ENCODE results near the gene C1QTNF8.

Gene C1QTNF8

DNA sequence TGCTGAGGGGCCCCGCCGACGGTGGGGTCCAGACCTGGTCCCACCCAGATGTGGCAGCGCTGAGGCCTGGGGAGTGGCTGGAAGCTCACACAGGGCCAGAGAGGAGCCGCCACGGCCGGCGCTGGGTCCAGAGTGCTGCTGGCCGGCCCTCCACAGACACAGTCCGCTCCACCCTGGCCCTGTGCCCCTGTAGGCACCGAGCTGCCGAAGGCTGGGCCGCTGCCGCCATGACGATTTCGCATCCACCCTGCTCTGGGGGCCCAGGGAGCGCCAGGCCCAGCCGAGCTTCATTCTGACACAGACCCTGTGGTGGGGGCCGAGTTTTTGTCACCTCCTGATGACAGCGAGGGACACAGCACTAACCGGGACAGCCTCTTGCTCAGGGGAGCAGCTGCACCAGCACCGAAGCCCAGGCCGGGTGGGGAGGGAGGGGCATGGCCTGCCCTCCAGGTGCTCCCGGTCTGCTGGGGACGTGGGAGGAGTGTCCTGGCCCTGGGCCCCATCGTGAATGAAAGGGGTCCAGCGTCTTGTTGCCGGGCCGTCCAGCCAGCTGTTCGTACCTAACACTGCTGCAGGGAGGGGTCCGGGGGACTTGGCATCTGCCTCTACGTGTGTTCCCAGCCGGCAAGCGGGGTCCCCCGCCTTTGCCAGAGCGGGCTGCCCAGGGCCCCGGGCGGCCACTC, 50.6 kb downstream of the C1QTNF8 start:
- Mint-ChIP-seq H3K4me3 (no peak overlapping the region), H3K36me3 (no peaks in the 10 kb centered on the region), H3K27ac (no peak overlapping the region)

DNA sequence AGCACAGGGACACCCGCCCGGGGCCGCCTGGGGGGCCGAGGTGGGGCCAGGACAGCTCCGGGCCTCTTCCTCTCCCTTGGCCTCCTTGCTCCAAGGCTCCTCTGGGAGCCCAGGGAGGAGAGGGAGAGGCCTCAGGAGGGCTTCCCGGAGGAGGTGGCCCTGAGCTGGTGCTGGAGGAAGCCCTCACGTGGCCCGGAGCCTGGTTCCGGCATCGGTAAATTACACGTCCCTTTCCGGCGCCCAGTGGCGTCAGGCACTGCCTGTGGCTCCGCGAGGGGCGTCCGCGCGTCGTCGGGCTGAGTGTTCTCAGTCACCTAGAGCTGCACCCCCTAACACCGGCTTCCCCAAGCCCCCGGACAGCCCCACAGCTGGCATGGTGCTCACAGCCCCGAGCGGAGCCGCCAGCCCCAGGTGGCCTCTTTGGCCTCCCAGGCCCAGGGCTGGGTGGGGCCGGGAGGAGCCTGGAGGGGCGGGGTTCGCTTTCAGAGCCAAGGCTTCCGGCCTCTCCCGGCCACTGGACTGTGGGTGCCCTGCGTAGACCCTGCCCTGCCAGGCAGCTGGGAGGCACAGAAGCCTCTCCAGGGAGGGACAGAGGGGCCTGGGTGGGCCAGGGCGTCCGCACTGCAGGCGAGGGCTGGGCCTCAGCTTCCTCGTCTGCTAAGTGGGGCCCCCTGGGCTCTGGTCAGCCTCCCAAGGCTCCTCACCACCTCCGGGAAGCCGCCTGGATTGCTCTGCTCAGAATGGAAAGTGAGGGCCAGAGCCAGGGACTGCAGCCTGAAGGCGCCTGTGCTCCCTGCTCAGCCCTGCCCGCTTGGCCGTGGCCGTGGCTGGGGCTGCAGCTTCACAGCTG, 51.4 kb downstream of the C1QTNF8 start:
- Mint-ChIP-seq H3K4me3 (no peak overlapping the region), H3K27me3 (no peaks in the 10 kb centered on the region), H3K27ac (no peak overlapping the region), H3K4me1 (no peaks in the 10 kb centered on the region), H3K36me3 (no peaks in the 10 kb centered on the region), H3K9me3 (no peaks in the 10 kb centered on the region)

More for the DNA sequence above, 50.6 kb downstream of the C1QTNF8 start:
- H3K4me1 Mint-ChIP-seq, result no peaks in the 10 kb centered on the region
- no peaks in the 10 kb centered on the region for H3K9me3 Mint-ChIP-seq
- no peaks in the 10 kb centered on the region for H3K27me3 Mint-ChIP-seq

DNA sequence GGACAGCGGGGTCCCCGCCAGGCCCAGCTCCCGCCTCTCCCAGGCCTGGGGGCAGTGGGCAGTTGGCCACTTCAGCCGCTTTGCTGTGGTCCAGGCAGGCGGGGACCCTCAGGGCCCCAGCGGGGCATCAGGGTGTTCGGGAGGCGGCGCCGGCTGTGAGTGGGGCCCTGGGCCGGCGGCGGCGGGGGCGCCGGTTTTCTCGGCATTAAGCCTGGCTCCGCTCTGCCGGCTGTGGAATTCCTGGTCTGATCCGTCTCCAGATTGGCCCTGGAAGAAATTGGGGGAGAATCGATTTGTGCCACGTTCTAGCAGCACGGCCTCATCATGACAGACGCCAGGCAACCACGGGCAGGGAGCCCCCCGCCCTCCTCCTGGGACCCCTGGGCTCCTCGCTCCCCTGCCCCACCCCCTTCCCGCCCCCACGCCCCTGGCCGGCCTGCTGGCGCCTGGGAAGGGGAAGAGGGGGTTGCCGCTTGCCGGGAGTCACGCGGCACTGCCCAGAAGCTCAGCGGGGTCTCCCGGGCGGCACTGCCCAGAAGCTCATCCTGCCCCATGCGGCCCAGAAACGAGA, 52.1 kb downstream of the C1QTNF8 start:
- no peaks in the 10 kb centered on the region for H3K9me3 Mint-ChIP-seq
- H3K27ac Mint-ChIP-seq, result no peak overlapping the region

DNA sequence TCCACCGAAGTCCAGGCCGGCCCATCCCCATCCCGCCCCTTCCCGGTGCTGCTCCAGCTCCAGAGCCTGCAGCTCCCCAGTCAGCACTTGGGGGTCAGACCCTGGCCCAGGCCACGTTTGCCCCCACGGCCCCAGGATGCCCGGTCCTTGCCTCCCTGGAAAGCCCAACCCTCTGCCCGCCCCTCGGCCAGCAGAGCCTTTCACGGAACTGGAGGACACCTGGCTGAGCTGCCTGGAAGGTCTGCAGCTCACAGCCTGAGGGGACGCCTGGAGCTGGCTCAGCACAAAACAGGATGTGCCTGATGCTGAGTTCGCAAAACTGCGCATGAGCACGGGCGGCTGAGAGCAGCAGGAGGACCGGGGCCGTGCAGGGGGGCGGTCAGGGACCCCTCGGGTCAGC, 53.2 kb downstream of the C1QTNF8 start:
- H3K27ac Mint-ChIP-seq, result no peak overlapping the region
- H3K4me3 Mint-ChIP-seq, result no peak overlapping the region
- H3K4me1 Mint-ChIP-seq, result no peaks in the 10 kb centered on the region
- no peaks in the 10 kb centered on the region for H3K36me3 Mint-ChIP-seq
- H3K9me3 Mint-ChIP-seq, result no peaks in the 10 kb centered on the region
- H3K27me3 Mint-ChIP-seq, result no peaks in the 10 kb centered on the region

More for the DNA sequence above, 52.1 kb downstream of the C1QTNF8 start:
- Mint-ChIP-seq H3K27me3 (no peaks in the 10 kb centered on the region), H3K4me3 (no peak overlapping the region), H3K36me3 (no peaks in the 10 kb centered on the region), H3K4me1 (no peaks in the 10 kb centered on the region)

DNA sequence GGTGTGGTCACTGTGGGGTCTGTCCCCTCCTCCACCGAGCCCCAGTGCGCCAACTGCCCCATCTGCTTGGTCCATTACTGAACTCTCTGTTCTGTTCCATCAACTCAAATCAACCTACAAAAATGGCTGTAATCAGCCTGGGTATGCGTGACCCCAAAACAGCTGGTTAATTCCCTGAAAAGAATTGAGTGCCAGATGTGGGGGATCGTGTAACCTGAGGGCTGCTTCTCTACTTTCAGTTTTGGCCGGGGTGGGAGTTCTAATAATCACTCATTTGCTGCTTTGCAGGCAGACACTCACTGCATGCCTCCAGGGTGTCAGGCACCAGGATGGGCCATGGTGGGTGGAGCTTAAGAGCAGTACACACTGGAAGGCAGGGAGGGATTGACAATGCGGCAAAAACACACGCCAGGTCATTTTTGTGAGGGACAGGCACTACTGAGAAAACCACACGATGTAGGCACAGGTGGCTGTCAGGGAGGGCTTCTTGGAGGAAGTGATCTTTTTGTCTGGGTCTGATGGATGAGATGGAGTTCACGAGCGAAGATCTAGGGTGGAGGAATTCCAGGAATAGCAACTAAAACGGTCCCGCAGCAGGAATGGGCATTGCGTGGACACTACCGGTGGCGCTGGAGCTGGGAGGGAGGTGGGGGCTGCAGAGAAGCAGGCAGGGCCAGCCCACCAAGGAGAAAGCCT, 53.8 kb downstream of the C1QTNF8 start:
- Mint-ChIP-seq H3K27me3 (no peaks in the 10 kb centered on the region), H3K27ac (peak overlapping the region; percentile 73), H3K4me3 (no peak overlapping the region), H3K4me1 (no peaks in the 10 kb centered on the region), H3K36me3 (no peaks in the 10 kb centered on the region), H3K9me3 (no peaks in the 10 kb centered on the region)

DNA sequence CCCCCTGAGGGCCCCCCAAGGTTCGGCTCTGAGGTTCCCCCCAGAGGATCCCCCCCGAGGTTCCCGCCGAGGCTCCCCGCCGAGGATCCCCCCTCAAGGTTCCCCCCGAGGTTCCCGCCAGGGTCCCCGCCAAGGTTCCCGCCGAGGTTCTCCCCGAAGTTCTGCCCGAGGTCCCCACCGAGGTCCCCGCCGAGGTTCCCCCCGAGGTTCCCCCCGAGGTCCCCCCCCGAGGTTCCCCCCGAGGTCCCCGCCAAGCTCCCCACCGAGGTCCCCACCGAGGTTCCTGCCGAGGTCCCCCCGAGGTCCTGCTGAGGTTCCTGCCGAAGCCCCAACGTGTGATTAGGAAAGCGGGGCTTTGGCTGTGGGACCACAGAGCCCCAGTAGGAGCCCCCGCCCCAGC, 55.7 kb downstream of the C1QTNF8 start:
- Mint-ChIP-seq H3K27ac (no peak overlapping the region), H3K36me3 (no peaks in the 10 kb centered on the region), H3K4me3 (no peak overlapping the region), H3K9me3 (no peaks in the 10 kb centered on the region), H3K27me3 (no peaks in the 10 kb centered on the region), H3K4me1 (no peaks in the 10 kb centered on the region)

DNA sequence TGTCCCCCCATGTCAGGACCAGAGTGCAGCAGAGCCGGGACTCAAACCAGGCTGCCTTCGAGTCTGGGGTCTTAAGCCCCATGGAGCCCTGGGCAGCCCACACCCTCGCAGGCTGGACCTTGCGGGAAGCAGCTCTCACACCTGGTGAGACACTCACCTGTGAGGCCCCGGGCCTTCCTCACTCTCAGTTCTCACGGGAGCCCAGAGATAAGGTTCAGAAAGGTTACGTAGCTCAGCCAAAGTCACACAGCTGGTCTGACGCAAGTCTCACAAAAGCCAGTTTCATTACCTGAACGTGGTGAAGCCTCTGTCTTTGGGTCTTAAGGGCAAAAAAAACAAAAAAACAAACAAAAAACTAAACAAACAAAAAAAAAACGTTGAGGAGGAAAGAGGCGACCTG, 56.3 kb downstream of the C1QTNF8 start:
- Mint-ChIP-seq H3K27me3 (no peaks in the 10 kb centered on the region), H3K4me1 (no peaks in the 10 kb centered on the region), H3K36me3 (no peaks in the 10 kb centered on the region), H3K4me3 (no peak overlapping the region), H3K27ac (no peak overlapping the region), H3K9me3 (no peaks in the 10 kb centered on the region)

DNA sequence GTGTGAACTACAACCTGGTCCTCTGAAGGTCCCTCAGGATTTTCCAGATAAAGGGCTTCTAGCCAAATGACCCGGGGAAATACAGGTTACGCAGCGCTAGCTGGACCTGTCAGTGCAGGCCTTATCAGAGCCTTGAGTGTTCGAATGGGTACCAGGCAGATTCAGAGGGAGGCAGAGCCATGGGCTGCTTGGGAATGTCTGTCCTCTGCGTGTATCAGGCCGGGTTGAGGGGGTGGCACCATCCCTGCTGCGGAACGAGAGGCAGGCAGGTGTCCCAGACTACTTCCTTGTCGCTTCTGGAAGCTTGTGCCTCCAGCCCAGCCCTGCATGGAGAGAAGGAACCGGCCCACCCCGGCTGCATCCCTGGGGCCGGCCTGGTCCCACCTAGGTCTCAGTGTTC, 57.1 kb downstream of the C1QTNF8 start:
- no peak overlapping the region for H3K4me3 Mint-ChIP-seq
- no peaks in the 10 kb centered on the region for H3K27me3 Mint-ChIP-seq
- no peaks in the 10 kb centered on the region for H3K4me1 Mint-ChIP-seq
- H3K36me3 Mint-ChIP-seq, result no peaks in the 10 kb centered on the region
- H3K9me3 Mint-ChIP-seq, result no peaks in the 10 kb centered on the region
- no peak overlapping the region for H3K27ac Mint-ChIP-seq
